GM15510 (cell line): ENCODE results near the gene LYSMD1.

Source experiments
- POLR2A ChIP-seq: IDR thresholded peaks from 3 replicates; pipeline ENCODE4 v1.6.1; 2011; ENCODE audit warnings: borderline replicate concordance; ENCODE audit not compliant: insufficient read length; ENCODE audit errors: extremely low read depth

The LYSMD1 gene

DNA sequence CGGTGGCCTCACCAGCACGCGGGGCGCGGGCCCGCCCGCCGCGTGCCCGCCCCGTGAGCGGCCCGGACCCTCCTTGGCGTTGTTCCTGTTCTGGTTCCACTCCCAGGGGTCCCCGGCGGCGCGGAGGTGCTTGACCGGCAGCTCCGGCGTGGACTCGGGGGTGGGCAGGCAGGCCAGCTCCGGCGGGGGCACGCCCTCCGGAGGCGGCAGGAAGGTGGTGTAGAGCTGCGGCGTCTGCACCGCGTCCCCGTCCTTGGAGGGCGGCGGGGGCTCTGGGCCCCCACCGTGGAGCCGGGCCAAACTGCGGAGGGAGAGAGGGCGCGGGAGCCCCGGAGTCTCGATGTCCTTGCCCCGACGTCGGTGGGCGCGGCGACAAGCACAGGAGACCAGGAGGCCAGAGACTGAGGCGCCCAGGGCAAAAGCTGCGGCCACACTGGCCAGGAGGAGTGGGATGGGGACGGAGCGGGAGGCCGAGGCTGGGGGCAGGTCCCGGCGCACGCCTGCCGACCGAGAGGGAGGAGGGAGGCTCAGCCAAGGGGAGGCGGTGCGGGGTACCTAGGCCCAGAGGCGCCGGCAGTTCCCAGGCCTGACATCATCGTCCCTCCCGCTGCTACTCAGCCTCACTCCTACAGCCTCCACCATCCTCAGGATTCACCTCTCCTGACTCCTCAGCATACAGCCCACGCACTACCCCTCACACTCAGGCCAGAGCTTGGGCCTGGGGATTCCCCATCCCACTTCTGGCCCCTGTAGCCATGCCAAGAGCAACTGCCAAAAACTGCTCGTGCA is 32.5 kb downstream of the LYSMD1 start:
- TF ChIP-seq POLR2A: no peak

DNA sequence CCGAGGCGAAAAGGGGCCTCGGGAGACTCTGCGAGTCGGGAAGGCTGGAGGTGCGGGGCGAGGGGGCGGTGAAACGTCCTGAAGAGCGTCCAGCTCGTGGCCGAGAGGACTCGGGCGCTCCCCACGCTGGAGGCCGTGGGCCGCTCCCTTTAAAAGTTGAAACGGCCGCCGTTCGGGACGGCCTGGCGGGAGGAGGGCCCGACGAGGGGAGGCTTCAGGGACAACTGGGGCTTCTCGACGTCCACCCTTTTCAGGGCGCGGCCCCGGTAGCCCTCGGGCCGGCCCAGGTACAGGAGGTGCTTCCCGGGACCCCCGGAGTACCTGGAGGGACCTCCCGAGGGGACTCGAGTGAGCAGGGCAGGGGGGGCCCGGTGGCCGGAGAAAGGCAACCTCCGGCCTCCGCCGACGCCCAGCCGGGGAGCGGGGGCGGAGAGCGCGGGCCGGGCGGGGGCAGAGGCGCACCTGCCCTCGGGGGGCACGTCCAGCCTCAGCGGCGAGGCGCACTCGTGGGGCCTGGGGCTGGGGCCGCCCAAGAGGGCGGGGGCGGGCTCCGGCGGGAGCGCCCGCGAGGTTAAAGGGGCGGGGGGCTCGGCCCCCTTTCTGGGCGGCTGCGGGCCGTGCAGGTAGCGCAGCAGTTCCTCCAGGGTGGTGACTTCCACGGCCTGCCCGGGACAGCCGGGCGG is 33.2 kb downstream of the LYSMD1 start:
- TF ChIP-seq POLR2A: no peak

DNA sequence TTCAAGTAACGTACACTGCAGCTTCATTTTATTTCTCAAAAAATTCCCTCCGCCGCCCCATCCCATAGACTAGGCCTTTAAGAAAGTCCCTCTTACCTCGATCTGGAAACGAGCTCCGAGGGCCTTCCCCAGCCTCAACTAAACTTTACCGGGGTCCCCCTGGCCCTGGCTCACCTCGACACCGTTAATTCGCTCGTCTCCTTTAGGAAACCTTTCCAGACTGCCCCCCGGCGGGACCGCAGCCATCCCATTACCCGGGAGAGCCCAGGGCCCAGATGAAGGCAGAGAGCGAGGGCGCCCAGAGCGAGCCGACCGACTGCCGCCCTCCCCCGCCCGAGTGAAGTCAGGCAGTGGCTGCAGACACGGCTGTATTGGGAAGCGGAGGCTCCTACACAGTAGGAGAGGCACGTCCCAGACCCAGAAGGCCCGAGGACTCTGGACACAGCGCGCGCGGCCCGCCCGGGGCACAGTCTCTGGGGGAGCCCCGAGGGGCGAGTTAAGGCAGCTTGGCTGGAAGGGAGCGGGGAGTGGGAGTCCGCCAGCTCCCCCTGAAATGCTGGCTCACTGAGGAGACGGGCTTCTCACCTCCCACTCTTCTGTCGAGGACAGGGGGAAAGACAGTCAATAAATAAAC is 33.9 kb downstream of the LYSMD1 start:
- TF ChIP-seq POLR2A: no peak

DNA sequence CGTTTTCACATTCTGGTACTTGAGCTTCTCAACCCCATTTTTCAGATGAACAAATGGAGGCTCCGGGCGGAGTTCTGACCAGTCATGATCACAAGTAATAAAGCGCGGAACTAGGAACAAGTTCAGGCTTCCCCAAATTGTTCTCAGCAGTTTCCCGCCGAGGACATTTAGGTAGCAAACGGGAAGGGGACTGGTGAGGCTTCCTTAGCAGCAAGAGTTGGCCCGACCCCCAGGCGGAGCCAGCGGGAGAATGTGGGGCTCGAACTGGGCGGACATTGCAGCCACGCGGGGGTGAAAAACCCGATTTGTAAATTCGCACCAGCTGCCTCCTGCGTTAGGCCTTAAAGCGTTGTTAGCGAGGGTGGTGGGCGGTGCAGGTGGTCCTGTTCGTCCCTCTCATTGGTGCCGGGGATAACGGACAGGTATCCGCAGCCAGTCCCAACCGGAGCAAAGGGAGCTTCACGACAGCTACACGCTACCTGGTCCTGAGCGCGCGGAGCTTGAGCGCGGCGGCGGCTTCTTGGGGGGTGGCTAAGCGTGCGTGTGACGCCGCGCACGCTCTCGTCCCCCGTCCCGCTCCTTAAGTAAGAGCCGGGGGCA is 34.6 kb downstream of the LYSMD1 start:
- no peak for TF ChIP-seq POLR2A

DNA sequence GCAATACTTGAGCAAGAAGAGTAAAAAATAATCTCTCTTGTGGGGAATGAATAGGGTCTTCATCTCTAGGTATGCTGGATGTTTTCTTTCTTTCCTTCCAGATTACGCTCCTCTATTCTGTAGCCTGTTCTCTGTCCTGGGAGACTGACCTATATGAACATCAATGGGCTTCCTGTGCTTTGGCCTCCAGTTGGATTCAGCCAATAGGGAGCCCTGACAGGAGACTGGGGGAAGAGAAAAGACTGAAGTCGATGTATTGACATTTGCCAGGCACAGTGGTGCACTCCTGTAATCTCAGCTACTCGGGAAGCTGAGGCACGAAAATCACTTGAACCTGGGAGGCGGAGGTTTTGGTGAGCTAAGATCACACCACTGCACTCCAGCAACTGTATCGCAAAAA is 36.9 kb downstream of the LYSMD1 start:
- TF ChIP-seq POLR2A: no peak

DNA sequence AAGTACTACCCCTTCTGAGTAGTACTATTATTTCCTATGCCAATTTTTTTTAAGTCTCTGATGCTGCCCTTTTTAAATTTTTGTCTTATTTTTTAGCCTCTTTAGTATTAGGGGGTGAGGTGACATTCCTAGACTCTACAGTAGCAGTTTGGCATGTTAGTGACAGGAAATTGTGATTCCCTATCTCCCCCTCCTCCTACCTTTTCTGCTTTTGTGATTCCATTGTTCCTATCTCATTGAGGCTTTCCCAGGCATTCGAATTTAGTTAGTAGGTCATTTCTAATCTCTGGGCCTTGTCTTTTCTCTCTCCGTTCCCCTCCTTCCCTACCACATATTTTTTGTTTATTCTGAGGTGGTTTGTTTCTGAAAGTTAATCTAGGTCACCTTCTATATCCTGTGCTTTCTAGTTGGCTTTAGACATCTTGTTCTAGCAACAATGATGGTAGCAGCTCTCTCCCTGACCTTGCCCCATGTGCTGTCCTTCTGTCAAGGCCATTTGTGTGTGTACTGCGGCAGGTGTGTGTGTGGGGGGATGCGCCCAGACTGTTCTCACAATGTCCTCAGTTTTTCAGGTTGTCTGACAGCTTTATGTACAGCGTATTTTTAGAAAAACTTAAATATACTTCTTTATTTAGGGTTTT is 40.8 kb downstream of the LYSMD1 start:
- no peak for TF ChIP-seq POLR2A

DNA sequence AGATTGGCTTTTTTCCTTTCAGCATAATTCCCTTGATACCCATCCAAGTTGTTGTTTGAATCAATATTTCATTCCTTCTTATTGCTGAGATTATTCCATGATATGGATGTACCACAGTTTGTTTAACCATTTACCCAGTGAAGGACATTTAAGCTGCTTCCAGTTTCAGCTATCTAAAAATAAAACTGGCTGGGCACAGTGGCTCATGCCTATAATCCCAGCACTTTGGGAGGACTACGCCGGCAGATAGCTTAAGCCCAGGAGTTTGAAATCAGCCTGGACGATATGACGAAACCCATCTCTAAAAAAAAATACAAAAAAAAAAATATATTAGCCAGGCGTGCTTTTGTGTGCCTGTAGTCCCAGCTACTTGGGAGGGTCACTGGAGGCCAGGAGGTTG is 51.8 kb downstream of the LYSMD1 start:
- no peak for TF ChIP-seq POLR2A
